Measurements from ENCODE around the gene AGBL4. TPM values are rescaled to one million over a fixed set of nuclear protein-coding genes. Genes with fewer than 3 reads are reported as not detected.

The AGBL4 gene
- polyA plus RNA-seq, 1 donor (not counting 4 experiments of a cell fraction or from before 2014, with no cell fraction given), result not detected

- Histone ChIP-seq H3K4me2 (ENCODE audit: control insufficient read depth, extremely low read depth, insufficient read depth, low read depth, low read length) (no peak overlapping the region), H3K9me3 (ENCODE audit: control insufficient read depth, low read depth, low read length) (no peaks in the 10 kb centered on the region), H3K4me3 (ENCODE audit: control insufficient read depth in 2 of 3, extremely low read depth in 1 of 3, insufficient read depth in 2 of 3, low read depth in 1 of 3, low read length in 3 of 3) (no peak overlapping the region), H3K79me2 (ENCODE audit: control insufficient read depth, insufficient read depth, low read length) (no peaks in the 10 kb centered on the region), H2AFZ (ENCODE audit: control insufficient read depth, low read length) (no peak overlapping the region), H3K27ac (ENCODE audit: control insufficient read depth, insufficient read depth, low read length) (no peak overlapping the region), H3K36me3 (ENCODE audit: control insufficient read depth in 2 of 2, extremely low read depth in 1 of 2, insufficient read depth in 2 of 2, low read length in 2 of 2) (no peaks in the 10 kb centered on the region), H3K9me1 (ENCODE audit: control insufficient read depth, extremely low read depth, insufficient read depth, low read length) (no peaks in the 10 kb centered on the region), H3K27me3 (ENCODE audit: control insufficient read depth, extremely low read depth, insufficient read depth, low read length) (no peaks in the 10 kb centered on the region), H3K9ac (ENCODE audit: control insufficient read depth, extremely low read depth, insufficient read depth, low read length) (no peak overlapping the region), H4K20me1 (ENCODE audit: control insufficient read depth, extremely low read depth, insufficient read depth, low read length) (no peaks in the 10 kb centered on the region), H3K4me1 (ENCODE audit: control insufficient read depth, extremely low read depth, insufficient read depth, low read length) (peaks cover 4% of the 10 kb centered on the region)
- peak; percentile 17 for FAIRE-seq
- DNase-seq (ENCODE audit: low read depth, low spot score), result peak; percentile 38
- dilution Hi-C loops (cut with MboI; ENCODE audit: extremely low pct_ligation_motif_present, low sequenced_read_pairs), result no loop called here
- TF ChIP-seq EZH2 (IDR thresholded peaks at IDR 0.05; ENCODE audit: low read length), result no peak
- peak; percentile 91 to 95 (median 94) for TF ChIP-seq CTCF (optimal IDR thresholded peaks at IDR 0.05 in 1 of 3, IDR thresholded peaks at IDR 0.05 in 1 of 3, conservative IDR thresholded peaks at IDR 0.05 in 1 of 3; ENCODE audit: extremely low read depth in 1 of 3, insufficient read depth in 2 of 3, low read length in 3 of 3)
These were observed 1492.9 kb downstream of the AGBL4 start for GRCh38 chr1:48530727-48531351.

- Histone ChIP-seq H3K4me1 (ENCODE audit: control insufficient read depth, extremely low read depth, insufficient read depth, low read length) (peaks cover 4% of the 10 kb centered on the region), H3K27me3 (ENCODE audit: control insufficient read depth, extremely low read depth, insufficient read depth, low read length) (no peaks in the 10 kb centered on the region), H3K27ac (ENCODE audit: control insufficient read depth, insufficient read depth, low read length) (no peak overlapping the region), H3K9me3 (ENCODE audit: control insufficient read depth, low read depth, low read length) (no peaks in the 10 kb centered on the region), H3K36me3 (ENCODE audit: control insufficient read depth in 2 of 2, extremely low read depth in 1 of 2, insufficient read depth in 2 of 2, low read length in 2 of 2) (no peaks in the 10 kb centered on the region), H3K4me2 (ENCODE audit: control insufficient read depth, extremely low read depth, insufficient read depth, low read depth, low read length) (no peak overlapping the region), H4K20me1 (ENCODE audit: control insufficient read depth, extremely low read depth, insufficient read depth, low read length) (no peaks in the 10 kb centered on the region), H3K9ac (ENCODE audit: control insufficient read depth, extremely low read depth, insufficient read depth, low read length) (no peak overlapping the region), H3K9me1 (ENCODE audit: control insufficient read depth, extremely low read depth, insufficient read depth, low read length) (no peaks in the 10 kb centered on the region), H3K79me2 (ENCODE audit: control insufficient read depth, insufficient read depth, low read length) (no peaks in the 10 kb centered on the region), H3K4me3 (ENCODE audit: control insufficient read depth in 2 of 3, extremely low read depth in 1 of 3, insufficient read depth in 2 of 3, low read depth in 1 of 3, low read length in 3 of 3) (no peak overlapping the region), H2AFZ (ENCODE audit: control insufficient read depth, low read length) (no peak overlapping the region)
- no peak for DNase-seq (ENCODE audit: low read depth, low spot score)
- no peak for FAIRE-seq
- dilution Hi-C loops (cut with MboI; ENCODE audit: extremely low pct_ligation_motif_present, low sequenced_read_pairs), result no loop called here
- TF ChIP-seq EZH2 (IDR thresholded peaks at IDR 0.05; ENCODE audit: low read length) (no peak), CTCF (optimal IDR thresholded peaks at IDR 0.05 in 1 of 3, IDR thresholded peaks at IDR 0.05 in 1 of 3, conservative IDR thresholded peaks at IDR 0.05 in 1 of 3; ENCODE audit: extremely low read depth in 1 of 3, insufficient read depth in 2 of 3, low read length in 3 of 3) (no peak)
These were observed 1496.7 kb downstream of the AGBL4 start for GRCh38 chr1:48527051-48527450.

Data from keratinocyte (primary cell).